ENCODE measurements around the gene RANBP17. TPM values are rescaled to one million over a fixed set of nuclear protein-coding genes. Genes with fewer than 3 reads are reported as not detected.
"Not testable (repeated sequence)": the region's sequence is repeated elsewhere in the genome, so short reads cannot be mapped to it uniquely, and the experiment has no call there.

The RANBP17 gene
- total RNA-seq, 2 donors from 2014 or later = not detected

GRCh38 chr5:171010816-171011215 lies 149.0 kb downstream of the RANBP17 start:
- Mint-ChIP-seq H3K4me1 (no peaks in the 10 kb centered on the region), H3K36me3 (ENCODE audit: low read depth) (no peaks in the 10 kb centered on the region), H3K27me3 (no peaks in the 10 kb centered on the region), H3K27ac (no peak overlapping the region), H3K4me3 (no peak overlapping the region)
- DNase-seq (no peak), ATAC-seq (no peak)
- H3K9me3 ChIP-seq (ENCODE audit: control insufficient read depth, low read length, poor library complexity, severe bottlenecking) = no peaks in the 10 kb centered on the region

- peaks cover 3% of the 10 kb centered on the region for H3K9me3 ChIP-seq (ENCODE audit: control insufficient read depth, low read length, poor library complexity, severe bottlenecking)
- Mint-ChIP-seq H3K27ac (no peak overlapping the region), H3K27me3 (no peaks in the 10 kb centered on the region), H3K4me3 (no peak overlapping the region), H3K4me1 (no peaks in the 10 kb centered on the region), H3K36me3 (ENCODE audit: low read depth) (no peaks in the 10 kb centered on the region)
- DNase-seq = no peak
- no peak for ATAC-seq
These were observed 161.7 kb downstream of the RANBP17 start for GRCh38 chr5:171023508-171023907.

- DNase-seq (no peak), ATAC-seq (no peak)
- no peaks in the 10 kb centered on the region for H3K36me3 Mint-ChIP-seq (ENCODE audit: low read depth)
- no peaks in the 10 kb centered on the region for H3K27me3 Mint-ChIP-seq
- peaks cover 3% of the 10 kb centered on the region for H3K9me3 ChIP-seq (ENCODE audit: control insufficient read depth, low read length, poor library complexity, severe bottlenecking)
- no peak overlapping the region for H3K4me3 Mint-ChIP-seq
- no peak overlapping the region for H3K27ac Mint-ChIP-seq
- no peaks in the 10 kb centered on the region for H3K4me1 Mint-ChIP-seq
These were observed 162.3 kb downstream of the RANBP17 start for GRCh38 chr5:171024084-171024483.

- no peak overlapping the region for H3K27ac Mint-ChIP-seq
- ATAC-seq = no peak
- H3K27me3 Mint-ChIP-seq = no peaks in the 10 kb centered on the region
- no peak for DNase-seq
- no peaks in the 10 kb centered on the region for H3K36me3 Mint-ChIP-seq (ENCODE audit: low read depth)
- H3K4me1 Mint-ChIP-seq = no peaks in the 10 kb centered on the region
- peaks cover 3% of the 10 kb centered on the region for H3K9me3 ChIP-seq (ENCODE audit: control insufficient read depth, low read length, poor library complexity, severe bottlenecking)
- H3K4me3 Mint-ChIP-seq = no peak overlapping the region
These were observed 167.6 kb downstream of the RANBP17 start for GRCh38 chr5:171029401-171029800.

GRCh38 chr5:171031977-171032376 lies 170.2 kb downstream of the RANBP17 start:
- H3K4me3 Mint-ChIP-seq = no peak overlapping the region
- no peaks in the 10 kb centered on the region for H3K27me3 Mint-ChIP-seq
- H3K9me3 ChIP-seq (ENCODE audit: control insufficient read depth, low read length, poor library complexity, severe bottlenecking) = no peaks in the 10 kb centered on the region
- no peak for DNase-seq
- H3K36me3 Mint-ChIP-seq (ENCODE audit: low read depth) = no peaks in the 10 kb centered on the region
- no peak for ATAC-seq
- H3K27ac Mint-ChIP-seq = no peak overlapping the region
- H3K4me1 Mint-ChIP-seq = no peaks in the 10 kb centered on the region

- no peaks in the 10 kb centered on the region for H3K9me3 ChIP-seq (ENCODE audit: control insufficient read depth, low read length, poor library complexity, severe bottlenecking)
- Mint-ChIP-seq H3K27me3 (no peaks in the 10 kb centered on the region), H3K4me3 (no peak overlapping the region), H3K4me1 (no peaks in the 10 kb centered on the region), H3K36me3 (ENCODE audit: low read depth) (no peaks in the 10 kb centered on the region), H3K27ac (no peak overlapping the region)
- DNase-seq (no peak), ATAC-seq (no peak)
These were observed 170.7 kb downstream of the RANBP17 start for GRCh38 chr5:171032435-171032973.

- H3K9me3 ChIP-seq (ENCODE audit: control insufficient read depth, low read length, poor library complexity, severe bottlenecking); H3K4me3 Mint-ChIP-seq; H3K36me3 Mint-ChIP-seq (ENCODE audit: low read depth); H3K27ac Mint-ChIP-seq; ATAC-seq; H3K4me1 Mint-ChIP-seq; DNase-seq; H3K27me3 Mint-ChIP-seq: not testable (repeated sequence)
These were observed 180.1 kb downstream of the RANBP17 start for GRCh38 chr5:171041893-171042292.

GRCh38 chr5:171050916-171051315 lies 189.1 kb downstream of the RANBP17 start:
- Mint-ChIP-seq H3K27me3 (no peaks in the 10 kb centered on the region), H3K36me3 (ENCODE audit: low read depth) (no peaks in the 10 kb centered on the region), H3K27ac (no peak overlapping the region), H3K4me1 (no peaks in the 10 kb centered on the region), H3K4me3 (no peak overlapping the region)
- H3K9me3 ChIP-seq (ENCODE audit: control insufficient read depth, low read length, poor library complexity, severe bottlenecking) = no peaks in the 10 kb centered on the region
- no peak for ATAC-seq
- no peak for DNase-seq

GRCh38 chr5:171055875-171056454 lies 194.1 kb downstream of the RANBP17 start:
- no peaks in the 10 kb centered on the region for H3K27me3 Mint-ChIP-seq
- H3K4me3 Mint-ChIP-seq = no peak overlapping the region
- no peak overlapping the region for H3K27ac Mint-ChIP-seq
- H3K36me3 Mint-ChIP-seq (ENCODE audit: low read depth) = no peaks in the 10 kb centered on the region
- peaks cover 2% of the 10 kb centered on the region for H3K9me3 ChIP-seq (ENCODE audit: control insufficient read depth, low read length, poor library complexity, severe bottlenecking)
- ATAC-seq = no peak
- DNase-seq = no peak
- H3K4me1 Mint-ChIP-seq = no peaks in the 10 kb centered on the region

- Mint-ChIP-seq H3K4me3 (no peak overlapping the region), H3K36me3 (ENCODE audit: low read depth) (no peaks in the 10 kb centered on the region), H3K27me3 (no peaks in the 10 kb centered on the region), H3K4me1 (no peaks in the 10 kb centered on the region), H3K27ac (no peak overlapping the region)
- DNase-seq (no peak), ATAC-seq (no peak)
- peaks cover 11% of the 10 kb centered on the region for H3K9me3 ChIP-seq (ENCODE audit: control insufficient read depth, low read length, poor library complexity, severe bottlenecking)
These were observed 205.8 kb downstream of the RANBP17 start for GRCh38 chr5:171067540-171068130.

GRCh38 chr5:171074747-171075146 lies 212.9 kb downstream of the RANBP17 start:
- ATAC-seq (no peak), DNase-seq (no peak)
- Mint-ChIP-seq H3K27ac (no peak overlapping the region), H3K27me3 (no peaks in the 10 kb centered on the region), H3K36me3 (ENCODE audit: low read depth) (no peaks in the 10 kb centered on the region), H3K4me1 (no peaks in the 10 kb centered on the region), H3K4me3 (no peak overlapping the region)
- no peaks in the 10 kb centered on the region for H3K9me3 ChIP-seq (ENCODE audit: control insufficient read depth, low read length, poor library complexity, severe bottlenecking)

GRCh38 chr5:171080186-171080938 lies 218.5 kb downstream of the RANBP17 start:
- ATAC-seq = no peak
- no peaks in the 10 kb centered on the region for H3K9me3 ChIP-seq (ENCODE audit: control insufficient read depth, low read length, poor library complexity, severe bottlenecking)

GRCh38 chr5:171081319-171081718 lies 219.5 kb downstream of the RANBP17 start:
- no peaks in the 10 kb centered on the region for H3K4me1 Mint-ChIP-seq
- H3K27me3 Mint-ChIP-seq = no peaks in the 10 kb centered on the region
- H3K4me3 Mint-ChIP-seq = no peak overlapping the region
- H3K9me3 ChIP-seq (ENCODE audit: control insufficient read depth, low read length, poor library complexity, severe bottlenecking) = no peaks in the 10 kb centered on the region
- no peak overlapping the region for H3K27ac Mint-ChIP-seq
- no peaks in the 10 kb centered on the region for H3K36me3 Mint-ChIP-seq (ENCODE audit: low read depth)
- ATAC-seq (no peak), DNase-seq (no peak)

More at GRCh38 chr5:171080186-171080938, 218.5 kb downstream of the RANBP17 start:
- no peak for DNase-seq
- Mint-ChIP-seq H3K27me3 (no peaks in the 10 kb centered on the region), H3K36me3 (ENCODE audit: low read depth) (no peaks in the 10 kb centered on the region), H3K4me1 (no peaks in the 10 kb centered on the region), H3K4me3 (no peak overlapping the region), H3K27ac (no peak overlapping the region)

All from T-helper 17 cell (primary cell).